Measurements from ENCODE around the gene XXYLT1. TPM values are rescaled to one million over a fixed set of nuclear protein-coding genes. Genes with fewer than 3 reads are reported as not detected.

Gene XXYLT1
- total RNA-seq, 3 donors from 2014 or later = 7.2 to 13.0 (median 10.8) TPM

DNA sequence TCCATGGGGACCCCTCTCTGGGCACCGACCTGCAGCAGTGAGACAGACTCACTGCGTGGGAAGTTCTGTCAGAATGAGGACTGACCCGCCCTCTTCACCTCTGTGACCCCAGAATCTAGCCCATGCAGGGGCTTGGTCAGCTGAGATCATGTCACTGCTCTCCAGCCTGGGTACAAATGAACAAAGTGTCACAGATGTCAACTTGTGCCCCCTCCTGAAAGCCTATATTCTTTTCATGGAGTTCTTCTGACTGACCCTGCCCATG lies 210.8 kb downstream of the XXYLT1 start:
- H3K27ac ChIP-seq = no peak overlapping the region
- no peak overlapping the region for H3K4me3 ChIP-seq
- H3K27me3 ChIP-seq = no peaks in the 10 kb centered on the region
- H3K36me3 ChIP-seq = no peaks in the 10 kb centered on the region
- no peaks in the 10 kb centered on the region for H3K9me3 ChIP-seq
- TF ChIP-seq POLR2A (IDR thresholded peaks at IDR 0.05) (no peak), POLR2AphosphoS5 (IDR thresholded peaks at IDR 0.05) (no peak)
- TF ChIP-seq, protein P1, sequence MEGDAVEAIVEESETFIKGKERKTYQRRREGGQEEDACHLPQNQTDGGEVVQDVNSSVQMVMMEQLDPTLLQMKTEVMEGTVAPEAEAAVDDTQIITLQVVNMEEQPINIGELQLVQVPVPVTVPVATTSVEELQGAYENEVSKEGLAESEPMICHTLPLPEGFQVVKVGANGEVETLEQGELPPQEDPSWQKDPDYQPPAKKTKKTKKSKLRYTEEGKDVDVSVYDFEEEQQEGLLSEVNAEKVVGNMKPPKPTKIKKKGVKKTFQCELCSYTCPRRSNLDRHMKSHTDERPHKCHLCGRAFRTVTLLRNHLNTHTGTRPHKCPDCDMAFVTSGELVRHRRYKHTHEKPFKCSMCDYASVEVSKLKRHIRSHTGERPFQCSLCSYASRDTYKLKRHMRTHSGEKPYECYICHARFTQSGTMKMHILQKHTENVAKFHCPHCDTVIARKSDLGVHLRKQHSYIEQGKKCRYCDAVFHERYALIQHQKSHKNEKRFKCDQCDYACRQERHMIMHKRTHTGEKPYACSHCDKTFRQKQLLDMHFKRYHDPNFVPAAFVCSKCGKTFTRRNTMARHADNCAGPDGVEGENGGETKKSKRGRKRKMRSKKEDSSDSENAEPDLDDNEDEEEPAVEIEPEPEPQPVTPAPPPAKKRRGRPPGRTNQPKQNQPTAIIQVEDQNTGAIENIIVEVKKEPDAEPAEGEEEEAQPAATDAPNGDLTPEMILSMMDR (IDR thresholded peaks at IDR 0.05) = no peak
- intact Hi-C loops (cut with DNase I; ENCODE audit: low total_unique reads) = no loop called here
- H3K4me1 ChIP-seq = no peaks in the 10 kb centered on the region
- DNase-seq (ENCODE audit: low spot score in 2 of 2) = no peak

- H3K36me3 ChIP-seq = no peaks in the 10 kb centered on the region
- no peaks in the 10 kb centered on the region for H3K4me1 ChIP-seq
- H3K27me3 ChIP-seq = no peaks in the 10 kb centered on the region
- no peak for DNase-seq (ENCODE audit: low spot score in 2 of 2)
- no peaks in the 10 kb centered on the region for H3K9me3 ChIP-seq
- no peak overlapping the region for H3K4me3 ChIP-seq
- no peak for TF ChIP-seq POLR2A (IDR thresholded peaks at IDR 0.05)
- TF ChIP-seq POLR2AphosphoS5 (IDR thresholded peaks at IDR 0.05) = no peak
- TF ChIP-seq, protein P1 (IDR thresholded peaks at IDR 0.05) = no peak
- intact Hi-C loops (cut with DNase I; ENCODE audit: low total_unique reads) = no loop called here
- no peak overlapping the region for H3K27ac ChIP-seq
These were observed 211.3 kb downstream of the XXYLT1 start for GRCh38 chr3:195059471-195060216.

DNA sequence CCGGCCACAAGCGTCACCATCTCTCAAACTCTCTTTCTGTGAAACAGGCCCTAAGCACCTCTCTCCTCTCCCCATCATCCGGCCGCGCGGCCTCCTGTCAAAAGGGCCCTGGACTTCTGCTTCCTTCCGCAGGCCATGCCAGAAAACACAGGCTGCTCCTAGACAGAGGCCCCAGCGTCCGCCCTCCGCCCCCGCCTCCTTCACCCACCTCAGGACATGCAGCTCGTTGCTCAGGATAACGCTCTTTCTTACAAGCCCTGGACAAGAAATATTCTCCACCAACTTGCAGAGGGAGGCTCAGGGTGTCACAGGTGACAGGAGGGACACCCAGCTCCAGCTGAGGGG lies 212.0 kb downstream of the XXYLT1 start:
- Histone ChIP-seq H3K9me3 (no peaks in the 10 kb centered on the region), H3K36me3 (no peaks in the 10 kb centered on the region), H3K4me3 (no peak overlapping the region), H3K27me3 (no peaks in the 10 kb centered on the region), H3K27ac (no peak overlapping the region), H3K4me1 (no peaks in the 10 kb centered on the region)
- no peak for DNase-seq (ENCODE audit: low spot score in 2 of 2)
- intact Hi-C loops (cut with DNase I; ENCODE audit: low total_unique reads) = no loop called here
- TF ChIP-seq POLR2AphosphoS5 (IDR thresholded peaks at IDR 0.05) = no peak
- TF ChIP-seq POLR2A (IDR thresholded peaks at IDR 0.05) = no peak
- TF ChIP-seq, protein P1 (IDR thresholded peaks at IDR 0.05) = no peak

- no peak for DNase-seq (ENCODE audit: low spot score in 2 of 2)
- TF ChIP-seq POLR2AphosphoS5 (IDR thresholded peaks at IDR 0.05) = no peak
- no peak for TF ChIP-seq POLR2A (IDR thresholded peaks at IDR 0.05)
- TF ChIP-seq, protein P1 (IDR thresholded peaks at IDR 0.05) = no peak
- H3K4me1 ChIP-seq = no peaks in the 10 kb centered on the region
- H3K27me3 ChIP-seq = no peaks in the 10 kb centered on the region
- no peaks in the 10 kb centered on the region for H3K36me3 ChIP-seq
- no peak overlapping the region for H3K4me3 ChIP-seq
- intact Hi-C loops (cut with DNase I; ENCODE audit: low total_unique reads) = no loop called here
- H3K27ac ChIP-seq = peak overlapping the region in 1 of 2 donors; percentile 38
- no peaks in the 10 kb centered on the region for H3K9me3 ChIP-seq
These were observed 212.5 kb downstream of the XXYLT1 start for GRCh38 chr3:195058336-195059005.

DNA sequence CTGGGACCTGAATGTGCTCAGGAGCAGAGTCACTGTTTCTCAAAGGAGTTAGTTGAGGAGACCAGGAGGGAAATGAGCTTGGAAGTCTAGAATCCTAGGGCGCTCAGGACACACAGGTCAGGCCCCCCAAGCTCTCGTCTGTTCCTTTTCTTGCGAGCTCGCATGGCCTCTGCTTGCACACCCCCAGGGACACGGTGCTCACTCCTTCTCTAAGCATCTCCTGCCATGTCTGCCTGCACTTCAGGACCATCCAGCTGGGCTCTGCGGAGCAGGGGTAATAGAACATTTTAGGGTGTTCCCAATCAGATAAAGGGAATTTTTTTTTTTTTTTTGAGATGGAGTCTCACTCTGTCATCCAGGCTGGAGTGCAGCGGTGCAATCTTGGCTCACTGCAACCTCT lies 213.2 kb downstream of the XXYLT1 start:
- no peak for DNase-seq (ENCODE audit: low spot score in 2 of 2)
- Histone ChIP-seq H3K27ac (no peak overlapping the region), H3K36me3 (no peaks in the 10 kb centered on the region), H3K27me3 (no peaks in the 10 kb centered on the region), H3K4me1 (no peaks in the 10 kb centered on the region), H3K9me3 (peaks cover 0 to 3% of the 10 kb centered on the region in 2 donors), H3K4me3 (no peak overlapping the region)
- TF ChIP-seq POLR2AphosphoS5 (IDR thresholded peaks at IDR 0.05) (no peak), POLR2A (IDR thresholded peaks at IDR 0.05) (no peak)
- TF ChIP-seq, protein P1 (IDR thresholded peaks at IDR 0.05) = no peak
- intact Hi-C loops (cut with DNase I; ENCODE audit: low total_unique reads) = no loop called here
